ENCODE measurements around the gene SULT2B1.

DNA sequence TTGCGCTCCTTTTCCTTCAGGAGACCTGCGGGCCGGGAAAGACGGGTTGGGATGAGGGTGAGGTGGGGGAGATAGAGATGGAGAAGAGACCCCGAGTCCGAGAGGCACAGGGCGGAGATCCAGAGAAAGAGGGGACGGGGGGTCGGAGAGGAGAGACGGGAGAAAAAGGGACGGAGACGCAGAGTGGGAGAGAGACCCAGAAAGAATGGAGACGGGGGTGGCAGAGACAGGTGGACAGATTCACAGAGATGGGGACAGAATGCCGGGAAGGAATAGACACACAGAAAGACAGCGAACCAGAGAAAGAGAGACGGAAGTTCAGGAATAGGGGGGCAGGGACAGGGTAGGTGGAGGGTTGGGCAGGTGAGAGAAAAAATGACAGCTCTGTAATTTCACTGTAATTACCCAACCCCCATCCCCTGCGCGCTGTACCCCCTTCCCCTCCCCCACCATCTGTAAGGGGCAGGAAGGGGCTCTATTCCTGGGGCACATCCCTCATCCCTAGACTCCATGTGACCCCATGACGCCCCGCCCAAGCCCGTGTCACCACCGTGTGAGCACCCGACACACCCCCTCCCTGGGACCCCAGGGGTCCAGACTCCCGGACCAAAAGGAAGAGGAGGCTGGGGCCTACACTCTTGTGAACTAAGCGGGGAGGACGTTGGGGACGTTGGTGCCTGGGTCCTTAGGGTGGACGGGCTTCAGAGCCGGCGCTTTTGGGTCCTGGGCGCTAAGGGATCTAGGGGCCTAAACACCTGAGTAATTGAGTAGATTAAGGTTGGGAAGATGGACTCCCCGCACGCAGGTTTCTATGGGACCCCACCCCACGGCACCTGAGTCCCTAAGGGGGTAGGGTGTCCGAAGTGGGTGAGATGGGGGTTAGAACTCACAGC, 84.2 kb downstream of the SULT2B1 start:
- TF ChIP-seq, protein P1, sequence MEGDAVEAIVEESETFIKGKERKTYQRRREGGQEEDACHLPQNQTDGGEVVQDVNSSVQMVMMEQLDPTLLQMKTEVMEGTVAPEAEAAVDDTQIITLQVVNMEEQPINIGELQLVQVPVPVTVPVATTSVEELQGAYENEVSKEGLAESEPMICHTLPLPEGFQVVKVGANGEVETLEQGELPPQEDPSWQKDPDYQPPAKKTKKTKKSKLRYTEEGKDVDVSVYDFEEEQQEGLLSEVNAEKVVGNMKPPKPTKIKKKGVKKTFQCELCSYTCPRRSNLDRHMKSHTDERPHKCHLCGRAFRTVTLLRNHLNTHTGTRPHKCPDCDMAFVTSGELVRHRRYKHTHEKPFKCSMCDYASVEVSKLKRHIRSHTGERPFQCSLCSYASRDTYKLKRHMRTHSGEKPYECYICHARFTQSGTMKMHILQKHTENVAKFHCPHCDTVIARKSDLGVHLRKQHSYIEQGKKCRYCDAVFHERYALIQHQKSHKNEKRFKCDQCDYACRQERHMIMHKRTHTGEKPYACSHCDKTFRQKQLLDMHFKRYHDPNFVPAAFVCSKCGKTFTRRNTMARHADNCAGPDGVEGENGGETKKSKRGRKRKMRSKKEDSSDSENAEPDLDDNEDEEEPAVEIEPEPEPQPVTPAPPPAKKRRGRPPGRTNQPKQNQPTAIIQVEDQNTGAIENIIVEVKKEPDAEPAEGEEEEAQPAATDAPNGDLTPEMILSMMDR (IDR thresholded peaks at IDR 0.05) = no peak
- TF ChIP-seq POLR2A (IDR thresholded peaks at IDR 0.05; ENCODE audit: low read length) (no peak), SMC3 (IDR thresholded peaks at IDR 0.05) (no peak), RCOR1 (IDR thresholded peaks at IDR 0.05; ENCODE audit: low read depth, low read length) (no peak), GATA3 (IDR thresholded peaks at IDR 0.05; ENCODE audit: borderline replicate concordance) (no peak), MAFK (IDR thresholded peaks at IDR 0.05; ENCODE audit: partially characterized antibody) (no peak)

Data from A549 (cell line).